Stomach (tissue), 4 donors: ENCODE data around the gene TIMM44.

ENCODE experiments used
- CTCF ChIP-seq, 7 experiments: fragments of 450-650 bp in 4 of 7; fragments of 200-600 bp in 3 of 7; sonication (generic) in 3 of 7; IDR thresholded peaks; one replicate each; pipeline ENCODE4 v1.5.1; 2016 to 2019; ENCODE audit warnings: antibody characterized with exemption in 7 of 7, control low read depth in 2 of 7, mild to moderate bottlenecking in 1 of 7
- POLR2A ChIP-seq, 4 donors: fragments of 450-650 bp; IDR thresholded peaks; one replicate each; pipeline ENCODE4 v1.6.1; 2016; ENCODE audit warnings: antibody characterized with exemption in 4 of 4, control low read depth in 2 of 4, mild to moderate bottlenecking in 1 of 4, moderate library complexity in 1 of 4
- POLR2AphosphoS5 ChIP-seq, 3 donors: sonication (generic); formaldehyde crosslinking; IDR thresholded peaks; one replicate each; pipeline ENCODE4 v1.6.1; 2016; ENCODE audit warnings: antibody characterized with exemption in 3 of 3

- no peak for TF ChIP-seq CTCF (IDR thresholded peaks at IDR 0.05)
- TF ChIP-seq POLR2AphosphoS5 (IDR thresholded peaks at IDR 0.05) = no peak
- TF ChIP-seq POLR2A (IDR thresholded peaks at IDR 0.05) = no peak
Observed at GRCh38 chr19:7885818-7886217, 57.6 kb downstream of the TIMM44 start.
